ENCODE results near the gene ARVCF.

The ARVCF gene

DNA sequence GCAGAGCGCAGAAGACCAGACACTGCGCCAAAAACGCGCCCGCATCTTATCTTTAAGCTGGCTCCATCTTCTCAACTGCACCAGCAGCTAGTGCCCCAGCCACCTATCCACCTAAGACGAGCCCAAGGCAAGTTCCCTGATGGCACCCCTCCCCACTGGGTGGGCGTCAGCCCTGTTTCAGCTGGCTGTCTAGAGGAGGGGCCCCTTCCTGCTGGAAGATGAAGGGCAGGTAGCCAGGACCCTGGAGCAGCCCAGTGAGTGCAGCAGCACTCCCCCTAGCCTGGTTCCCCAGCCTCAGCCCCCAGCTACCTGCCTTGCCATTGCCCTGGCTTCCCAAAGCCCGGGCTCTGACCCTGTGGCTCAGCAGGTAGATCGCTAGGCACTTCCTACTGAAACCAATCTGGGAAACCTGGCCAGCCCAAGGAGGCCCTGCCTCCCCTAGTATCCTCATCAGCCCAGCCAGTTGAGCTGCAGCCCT lies 28.3 kb downstream of the ARVCF start:
- TF ChIP-seq, protein P1, sequence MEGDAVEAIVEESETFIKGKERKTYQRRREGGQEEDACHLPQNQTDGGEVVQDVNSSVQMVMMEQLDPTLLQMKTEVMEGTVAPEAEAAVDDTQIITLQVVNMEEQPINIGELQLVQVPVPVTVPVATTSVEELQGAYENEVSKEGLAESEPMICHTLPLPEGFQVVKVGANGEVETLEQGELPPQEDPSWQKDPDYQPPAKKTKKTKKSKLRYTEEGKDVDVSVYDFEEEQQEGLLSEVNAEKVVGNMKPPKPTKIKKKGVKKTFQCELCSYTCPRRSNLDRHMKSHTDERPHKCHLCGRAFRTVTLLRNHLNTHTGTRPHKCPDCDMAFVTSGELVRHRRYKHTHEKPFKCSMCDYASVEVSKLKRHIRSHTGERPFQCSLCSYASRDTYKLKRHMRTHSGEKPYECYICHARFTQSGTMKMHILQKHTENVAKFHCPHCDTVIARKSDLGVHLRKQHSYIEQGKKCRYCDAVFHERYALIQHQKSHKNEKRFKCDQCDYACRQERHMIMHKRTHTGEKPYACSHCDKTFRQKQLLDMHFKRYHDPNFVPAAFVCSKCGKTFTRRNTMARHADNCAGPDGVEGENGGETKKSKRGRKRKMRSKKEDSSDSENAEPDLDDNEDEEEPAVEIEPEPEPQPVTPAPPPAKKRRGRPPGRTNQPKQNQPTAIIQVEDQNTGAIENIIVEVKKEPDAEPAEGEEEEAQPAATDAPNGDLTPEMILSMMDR (IDR thresholded peaks at IDR 0.05) = no peak
- Histone ChIP-seq H3K27ac (peak overlapping the region; percentile 97 to 98), H3K4me3 (no peak overlapping the region), H3K9me3 (no peaks in the 10 kb centered on the region), H3K36me3 (no peaks in the 10 kb centered on the region), H3K4me1 (peaks cover 8 to 95% (median 91%) of the 10 kb centered on the region in 4 donors), H3K27me3 (no peaks in the 10 kb centered on the region)
- DNase-seq = peak in 1 of 2 donors; percentile 66
- intact Hi-C loops (cut with DNase I; ENCODE audit: low total_unique reads) = no loop called here

DNA sequence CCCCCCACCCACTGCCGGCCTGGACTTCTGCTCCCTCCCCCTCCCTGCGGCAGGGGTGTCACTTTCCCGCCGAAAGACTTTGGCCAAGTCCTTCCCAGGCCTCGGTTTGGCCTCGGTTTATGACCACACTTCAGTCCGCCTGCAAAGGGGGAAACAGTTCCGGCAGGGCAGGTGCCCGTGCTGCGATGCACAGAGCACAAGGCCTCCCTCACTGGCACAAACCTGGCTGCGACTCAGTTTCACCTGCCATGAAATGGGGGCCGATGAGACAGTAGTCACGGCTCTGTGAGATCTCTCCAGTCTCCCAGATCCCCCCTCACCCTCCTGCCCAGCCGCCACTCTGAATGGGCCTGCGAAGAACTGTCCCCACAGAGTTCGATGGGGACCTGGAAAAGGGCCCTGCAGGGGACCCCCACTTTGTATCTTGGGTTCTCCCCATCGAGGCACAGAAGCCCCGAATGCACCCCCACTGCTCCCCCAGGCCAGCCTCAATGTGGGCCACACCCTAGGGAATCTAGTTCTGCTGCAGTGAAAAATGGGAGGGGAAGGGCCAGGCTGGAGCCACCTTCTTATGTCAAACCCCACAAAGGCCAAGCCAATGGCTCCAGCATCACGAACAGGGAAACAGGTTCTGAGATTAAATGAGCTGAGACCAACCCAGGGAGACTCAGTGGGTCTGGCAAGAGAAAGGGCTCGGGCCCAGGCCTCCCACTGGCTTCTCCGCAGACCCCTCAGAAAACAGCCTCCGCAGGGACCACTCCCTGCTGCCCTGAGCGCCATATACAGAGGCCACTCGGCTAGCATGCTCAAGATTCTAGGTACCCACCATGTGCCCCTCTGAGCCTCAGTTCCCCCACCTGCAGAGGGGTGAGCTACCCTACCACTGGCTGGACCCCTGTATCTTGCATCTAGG lies 29.0 kb downstream of the ARVCF start:
- Histone ChIP-seq H3K4me3 (peak overlapping the region in 1 of 2 donors; percentile 95), H3K4me1 (peaks cover 8 to 95% (median 91%) of the 10 kb centered on the region in 4 donors), H3K9me3 (no peaks in the 10 kb centered on the region), H3K36me3 (no peaks in the 10 kb centered on the region), H3K27ac (peak overlapping the region; percentile 97 to 98), H3K27me3 (no peaks in the 10 kb centered on the region)
- TF ChIP-seq, protein P1 (IDR thresholded peaks at IDR 0.05) = no peak
- no peak for DNase-seq
- intact Hi-C loops (cut with DNase I; ENCODE audit: low total_unique reads) = no loop called here

DNA sequence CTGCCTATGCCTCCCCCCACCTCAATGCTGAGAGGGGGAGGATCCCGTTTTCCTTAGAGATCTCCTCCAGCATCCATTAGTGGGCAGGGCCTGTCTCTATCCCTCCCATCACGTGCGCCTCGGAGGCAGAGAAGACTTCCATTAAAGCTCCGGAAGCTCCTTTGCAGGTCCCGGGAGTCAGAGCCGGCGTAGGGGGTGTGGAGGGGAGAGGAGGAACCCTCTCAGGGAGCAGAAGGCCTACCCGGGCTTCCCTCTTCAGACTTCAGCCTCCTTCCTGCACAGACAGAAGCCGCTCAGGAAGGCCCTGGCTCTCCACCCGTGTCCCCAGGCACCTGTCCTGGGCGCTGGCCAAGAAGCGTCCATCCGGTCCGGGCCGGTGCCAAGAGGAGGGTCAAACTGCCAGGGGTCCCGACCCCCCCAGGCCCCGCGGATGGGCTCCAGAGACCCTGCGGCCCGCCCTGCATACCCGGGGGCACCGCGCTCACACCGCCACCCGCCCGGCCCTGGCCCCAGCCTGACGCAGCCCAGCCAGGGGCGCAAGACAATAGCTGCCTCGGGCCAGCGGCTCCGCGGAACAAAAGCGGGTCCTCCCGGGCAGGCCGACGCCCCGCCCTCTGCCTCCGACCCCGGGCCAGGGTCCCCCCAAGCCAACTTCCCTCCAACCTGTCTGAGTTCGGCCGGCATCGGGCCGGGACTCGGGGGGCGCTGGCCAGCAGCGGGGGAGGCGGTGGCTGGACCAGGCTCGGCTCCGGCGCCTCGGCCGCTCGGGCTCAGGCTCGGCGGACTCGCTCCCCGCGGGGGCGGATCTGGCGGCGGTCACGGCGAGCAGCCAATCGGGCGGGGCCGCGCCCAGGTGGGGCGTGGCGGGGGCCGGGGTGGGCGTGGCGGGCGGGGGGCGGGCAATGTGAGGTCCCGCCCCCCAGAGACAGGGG lies 29.9 kb downstream of the ARVCF start:
- Histone ChIP-seq H3K36me3 (peaks cover 0 to 3% (median 3%) of the 10 kb centered on the region in 3 donors), H3K27ac (peak overlapping the region; percentile 97 to 98), H3K4me1 (peaks cover 8 to 91% (median 84%) of the 10 kb centered on the region in 4 donors), H3K9me3 (no peaks in the 10 kb centered on the region), H3K4me3 (peak overlapping the region; percentile 80 to 95), H3K27me3 (no peaks in the 10 kb centered on the region)
- DNase-seq = peak; percentile 71 to 91
- intact Hi-C loops (cut with DNase I; ENCODE audit: low total_unique reads) = no loop called here
- TF ChIP-seq, protein P1 (IDR thresholded peaks at IDR 0.05) = no peak

DNA sequence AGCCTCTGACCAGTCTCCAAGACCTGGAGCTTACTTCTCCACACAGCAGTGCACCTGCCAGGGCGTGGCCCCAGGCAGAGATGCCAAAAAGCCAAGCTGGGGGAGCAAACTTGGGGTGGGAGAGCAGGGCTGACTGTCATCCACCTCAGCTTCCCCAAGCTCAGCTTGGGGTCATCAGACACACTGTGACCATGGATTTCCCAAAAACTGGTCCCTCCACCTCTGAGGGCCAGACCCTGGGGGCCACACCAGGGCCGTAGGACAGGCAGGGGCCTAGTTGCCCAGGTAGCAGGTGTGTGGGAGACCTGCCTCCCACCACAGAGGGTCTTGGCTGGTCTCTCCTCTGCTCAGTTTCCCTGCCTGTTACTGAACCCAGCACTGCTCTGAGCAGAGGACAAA lies 30.6 kb downstream of the ARVCF start:
- Histone ChIP-seq H3K27ac (peak overlapping the region; percentile 97 to 98), H3K4me1 (peaks cover 8 to 84% (median 78%) of the 10 kb centered on the region in 4 donors), H3K36me3 (peaks cover 5 to 10% (median 9%) of the 10 kb centered on the region in 3 donors), H3K27me3 (no peaks in the 10 kb centered on the region), H3K9me3 (no peaks in the 10 kb centered on the region), H3K4me3 (peak overlapping the region; percentile 80 to 95)
- TF ChIP-seq, protein P1 (IDR thresholded peaks at IDR 0.05) = no peak
- DNase-seq = no peak
- intact Hi-C loops (cut with DNase I; ENCODE audit: low total_unique reads) = no loop called here
